GM21423 (cell line): ENCODE data around the gene LAMC1.

Source experiments
- ATAC-seq: cut with Tn5 transposase; IDR thresholded peaks from one replicate; pipeline ENCODE4 v1.9.1; 2021; ENCODE audit warnings: mild to moderate bottlenecking, moderate library complexity; ENCODE audit not compliant: unreplicated experiment

The LAMC1 gene

DNA sequence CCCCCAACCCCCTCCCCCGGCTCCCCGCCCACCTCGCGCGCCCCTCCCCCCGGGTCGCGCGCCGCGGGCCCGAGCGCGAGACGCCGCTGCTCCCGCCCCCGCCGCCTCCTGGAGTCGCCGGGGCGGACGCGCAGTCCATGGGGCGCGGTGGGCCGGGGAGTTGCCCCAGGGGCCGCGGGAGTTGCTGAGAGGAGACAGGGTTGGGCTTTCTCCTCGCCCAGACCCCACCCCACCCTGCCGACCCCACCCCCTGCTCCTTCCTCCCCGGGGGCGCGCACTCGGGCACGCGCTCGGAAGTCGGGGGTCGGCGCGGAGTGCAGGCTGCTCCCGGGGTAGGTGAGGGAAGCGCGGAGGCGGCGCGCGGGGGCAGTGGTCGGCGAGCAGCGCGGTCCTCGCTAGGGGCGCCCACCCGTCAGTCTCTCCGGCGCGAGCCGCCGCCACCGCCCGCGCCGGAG is at the start of gene LAMC1:
TSS of gene LAMC1 (plus strand) at position 275 of the 455 bp plus-strand sequence. CDS start 297 bp downstream, outside the sequence.
- peak; percentile 25 for ATAC-seq

DNA sequence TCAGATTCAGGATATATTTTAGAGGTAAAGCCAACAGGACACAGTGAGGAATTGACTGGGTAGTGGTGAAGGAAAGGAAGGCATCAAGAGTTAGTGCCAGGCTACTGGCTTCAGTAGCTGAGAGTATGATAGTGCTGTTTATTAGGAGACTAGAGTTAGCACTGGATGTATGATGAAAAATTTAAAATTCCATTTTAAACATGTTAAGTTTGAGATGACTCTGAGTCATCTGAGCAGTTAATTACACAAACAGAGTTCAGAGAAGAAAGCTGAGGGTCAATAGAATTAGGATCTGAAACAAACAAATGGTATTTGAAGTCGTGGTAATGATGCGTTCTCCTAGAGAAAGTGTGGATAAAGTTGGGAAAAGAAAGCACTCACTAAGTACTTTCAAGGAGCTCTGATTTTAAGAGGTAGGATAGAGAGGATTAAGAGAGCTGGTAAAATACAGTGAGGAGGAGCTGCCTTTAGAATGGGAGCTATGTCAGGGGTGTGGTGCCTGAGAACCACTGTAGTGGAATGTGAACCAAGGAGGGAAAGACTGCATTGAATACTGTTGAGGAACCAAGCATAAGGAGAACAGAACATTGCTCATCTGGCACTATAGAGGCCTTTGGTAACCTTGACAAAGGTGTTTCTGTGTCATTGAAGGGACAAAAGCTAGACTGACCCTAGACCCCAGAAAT is 48.6 kb upstream of the LAMC1 start:
- no peak for ATAC-seq

DNA sequence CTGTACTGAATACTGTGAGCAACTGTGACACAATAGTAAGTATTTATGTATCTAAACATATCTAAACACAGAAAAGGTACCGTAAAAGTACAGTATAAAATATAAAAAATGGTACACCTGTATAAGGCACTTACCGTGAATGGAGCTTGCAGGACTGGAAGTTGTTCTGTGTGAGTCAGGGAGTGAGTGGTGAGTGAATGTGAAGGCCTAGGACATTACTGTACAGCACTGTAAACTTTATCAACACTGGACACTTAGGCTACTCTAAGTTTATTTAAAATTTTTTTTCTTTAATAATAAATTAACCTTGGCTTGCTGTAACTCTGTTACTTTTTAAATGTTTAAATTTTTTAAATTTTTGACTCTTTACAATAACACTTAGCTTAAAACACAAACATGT is 45.7 kb upstream of the LAMC1 start:
- ATAC-seq = no peak

DNA sequence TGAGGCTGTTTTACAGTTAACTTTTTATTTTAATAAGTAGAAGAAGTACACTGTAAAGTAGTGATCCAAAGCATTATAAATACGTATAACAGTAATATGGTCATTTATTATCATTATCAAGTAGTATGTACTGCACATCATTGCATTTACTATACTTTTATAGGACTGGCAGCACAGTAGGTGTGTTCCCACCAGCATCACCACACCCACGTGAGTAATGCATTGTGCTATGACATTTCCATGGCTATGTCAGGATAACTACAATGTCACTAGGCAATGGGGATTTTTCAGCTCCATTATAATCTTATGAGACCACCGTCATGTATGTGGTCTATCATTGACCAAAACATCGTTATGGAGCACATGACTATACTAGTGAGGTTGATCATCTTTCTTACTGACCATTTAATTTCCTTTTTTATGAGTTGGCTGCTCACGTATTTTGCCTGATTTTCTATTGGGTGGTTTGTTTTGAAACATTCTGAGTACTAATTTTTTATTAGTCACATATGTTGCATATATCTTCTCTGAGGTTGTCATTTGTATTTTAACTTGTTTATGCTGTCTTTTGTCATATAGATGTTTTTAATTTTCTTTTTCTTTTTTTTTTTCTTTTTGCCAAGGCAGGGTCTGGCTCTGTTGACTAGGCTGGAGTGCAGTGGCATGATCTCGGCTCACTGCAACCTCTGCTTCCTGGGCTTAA is 44.9 kb upstream of the LAMC1 start:
- no peak for ATAC-seq

DNA sequence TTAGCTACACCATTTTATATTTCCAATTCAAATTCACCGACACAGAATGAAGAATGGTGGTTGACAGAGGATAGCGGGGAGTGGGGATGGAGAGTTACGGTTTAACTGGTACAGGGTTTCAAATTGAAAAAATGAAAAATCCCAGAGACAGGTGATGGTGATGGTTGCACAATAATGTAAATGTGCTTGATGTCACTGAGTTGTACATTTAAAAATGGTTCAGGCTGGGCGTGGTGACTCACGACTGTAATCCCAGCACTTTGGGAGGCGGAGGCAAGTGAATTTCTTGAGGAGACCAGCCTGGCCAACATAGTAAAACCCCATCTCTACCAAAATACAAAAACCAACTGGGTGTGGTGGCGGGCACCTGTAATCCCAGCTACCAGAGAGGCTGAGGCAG is 39.1 kb upstream of the LAMC1 start:
- no peak for ATAC-seq

DNA sequence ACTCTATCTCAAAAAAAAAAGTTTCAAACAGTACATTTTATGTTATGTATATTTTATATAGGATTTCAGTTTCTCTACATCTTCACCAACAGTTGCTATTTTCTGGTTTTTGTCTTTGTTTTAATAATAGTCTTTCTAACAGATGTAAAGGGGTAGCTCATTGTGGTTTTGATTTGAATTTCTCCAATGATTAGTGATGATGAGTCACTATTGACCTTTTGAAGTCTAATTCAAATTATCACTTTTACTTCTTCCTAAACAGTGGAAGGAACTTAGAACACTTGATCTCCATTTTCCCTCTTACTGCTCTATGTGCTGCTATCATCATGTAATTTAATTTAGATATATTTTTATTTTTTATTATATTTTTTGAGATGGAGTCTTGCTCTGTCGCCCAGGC is 38.6 kb upstream of the LAMC1 start:
- ATAC-seq = no peak

DNA sequence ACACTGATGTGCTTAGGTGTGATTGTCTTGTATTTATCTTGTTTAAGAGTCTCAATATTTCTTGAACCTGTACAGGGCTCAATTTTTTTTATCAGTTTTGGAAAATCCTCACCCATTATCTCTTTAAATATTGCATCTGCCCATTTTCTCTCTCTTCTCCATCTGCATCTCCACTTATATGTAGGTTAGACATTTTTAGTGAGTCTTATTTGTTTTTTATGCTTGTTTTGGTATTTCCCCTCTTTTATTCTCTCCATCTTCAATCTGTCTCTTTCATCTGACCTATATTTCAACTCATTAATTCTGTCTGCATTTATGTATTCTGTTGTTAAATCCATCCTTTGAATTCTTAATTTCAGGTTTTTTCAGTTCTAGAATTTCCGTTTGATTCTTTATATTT is 37.3 kb upstream of the LAMC1 start:
- no peak for ATAC-seq

DNA sequence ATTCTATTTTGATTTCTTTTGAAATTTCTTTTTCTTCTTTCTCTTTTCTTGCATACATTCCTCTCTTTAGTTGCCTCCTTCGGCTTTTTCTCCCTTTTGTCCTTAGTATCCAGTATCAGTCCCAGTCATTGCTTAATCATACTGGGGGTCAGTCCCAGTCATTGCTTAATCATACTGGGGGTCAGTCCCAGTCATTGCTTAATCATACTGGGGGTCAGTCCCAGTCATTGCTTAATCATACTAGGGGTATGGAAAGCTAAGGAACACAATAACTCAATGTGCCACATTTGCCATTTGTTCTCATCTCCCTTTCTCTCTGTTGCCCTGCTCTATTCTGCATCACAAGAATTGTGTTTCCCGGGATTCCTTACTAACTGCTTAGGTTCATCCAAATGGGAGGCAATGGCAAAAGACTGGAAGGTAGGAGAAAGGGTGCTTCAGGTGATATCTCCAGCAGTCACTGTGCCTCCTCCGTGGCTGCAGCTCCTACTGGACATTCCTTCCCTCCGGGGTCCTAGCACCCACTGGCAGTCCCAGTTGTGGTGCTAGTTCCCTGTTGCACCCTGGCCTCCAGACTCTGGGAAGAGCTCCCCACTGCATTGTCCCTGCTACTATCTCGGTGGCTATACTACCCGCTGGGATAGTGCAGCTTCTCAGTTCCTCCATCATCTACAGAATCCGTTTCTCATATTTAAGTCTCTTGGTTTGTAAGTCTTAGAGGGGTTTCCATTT is 32.6 kb upstream of the LAMC1 start:
- no peak for ATAC-seq

DNA sequence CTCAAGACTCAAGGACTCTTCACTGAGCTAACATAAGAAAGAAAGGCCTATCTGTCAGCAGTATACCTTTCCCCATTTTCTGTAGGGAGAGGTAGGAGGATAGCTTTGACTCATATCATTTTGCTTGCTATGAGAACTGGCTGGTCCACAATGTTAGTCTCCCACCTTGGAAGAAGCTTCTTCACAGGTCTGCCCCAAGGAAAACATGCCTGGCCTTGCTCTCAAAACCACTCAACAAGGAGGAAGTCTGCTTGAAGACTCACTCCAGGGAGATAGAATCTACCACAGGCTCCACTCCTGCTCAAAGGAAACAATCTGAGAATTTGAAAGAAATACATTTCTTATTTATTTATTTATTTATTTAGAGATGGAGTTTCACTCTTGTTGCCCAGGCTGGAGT is 29.5 kb upstream of the LAMC1 start:
- ATAC-seq = no peak

DNA sequence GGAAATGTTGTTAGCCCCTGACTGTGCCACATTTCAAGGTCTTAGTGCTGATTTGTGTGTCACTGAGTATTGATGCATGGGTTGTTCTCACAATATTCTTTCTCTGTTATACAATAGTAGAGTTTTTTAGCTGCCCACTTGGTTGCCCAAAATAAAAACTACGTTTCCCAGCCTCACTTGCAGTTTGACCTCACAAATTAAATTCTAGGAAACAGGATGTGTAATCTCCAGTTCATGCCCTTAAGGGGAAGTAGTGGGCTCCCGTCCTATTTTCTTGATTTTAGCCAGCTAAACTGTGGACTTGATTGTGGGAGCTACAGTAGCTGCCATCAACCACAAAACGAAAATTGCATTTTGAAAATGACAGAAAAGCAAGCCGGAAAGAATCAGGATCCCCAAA is 27.3 kb upstream of the LAMC1 start:
- no peak for ATAC-seq

DNA sequence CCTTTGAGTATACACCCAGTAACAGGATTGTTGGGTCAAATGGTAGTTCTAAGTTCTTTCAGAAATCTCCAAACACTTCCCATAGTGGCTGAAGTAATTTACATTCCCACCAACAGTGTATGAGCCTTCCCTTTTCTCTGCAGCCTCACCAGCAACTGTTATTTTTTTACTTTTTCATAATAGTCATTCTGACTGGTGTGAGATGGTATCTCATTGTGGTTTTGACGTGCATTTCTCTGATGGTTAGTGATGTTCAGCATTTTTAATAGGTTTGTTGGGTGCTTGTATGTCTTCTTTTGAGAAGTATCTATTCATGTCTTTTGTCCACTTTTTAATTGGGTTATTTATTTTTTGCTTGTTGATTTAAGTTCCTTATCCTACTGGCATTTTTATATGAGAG is 26.4 kb upstream of the LAMC1 start:
- ATAC-seq = no peak

DNA sequence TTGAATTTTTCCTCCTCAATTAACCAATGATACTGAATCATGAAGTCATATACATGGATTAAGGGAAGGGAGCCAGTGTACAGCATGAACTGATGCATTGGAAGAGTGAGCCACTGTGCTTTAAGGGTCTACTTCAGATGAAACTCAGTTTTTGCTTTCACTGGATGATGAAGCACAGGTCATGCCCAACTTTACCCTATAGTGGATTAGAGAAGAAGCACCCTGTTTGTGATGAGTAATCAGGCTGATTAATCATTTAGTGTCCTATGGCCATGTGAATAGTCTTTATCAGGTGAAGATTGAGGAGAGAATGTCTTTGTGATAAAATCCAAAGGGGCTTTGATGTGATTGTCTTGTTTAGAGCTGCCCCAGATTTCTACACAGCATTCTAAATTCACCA is 24.7 kb upstream of the LAMC1 start:
- no peak for ATAC-seq

DNA sequence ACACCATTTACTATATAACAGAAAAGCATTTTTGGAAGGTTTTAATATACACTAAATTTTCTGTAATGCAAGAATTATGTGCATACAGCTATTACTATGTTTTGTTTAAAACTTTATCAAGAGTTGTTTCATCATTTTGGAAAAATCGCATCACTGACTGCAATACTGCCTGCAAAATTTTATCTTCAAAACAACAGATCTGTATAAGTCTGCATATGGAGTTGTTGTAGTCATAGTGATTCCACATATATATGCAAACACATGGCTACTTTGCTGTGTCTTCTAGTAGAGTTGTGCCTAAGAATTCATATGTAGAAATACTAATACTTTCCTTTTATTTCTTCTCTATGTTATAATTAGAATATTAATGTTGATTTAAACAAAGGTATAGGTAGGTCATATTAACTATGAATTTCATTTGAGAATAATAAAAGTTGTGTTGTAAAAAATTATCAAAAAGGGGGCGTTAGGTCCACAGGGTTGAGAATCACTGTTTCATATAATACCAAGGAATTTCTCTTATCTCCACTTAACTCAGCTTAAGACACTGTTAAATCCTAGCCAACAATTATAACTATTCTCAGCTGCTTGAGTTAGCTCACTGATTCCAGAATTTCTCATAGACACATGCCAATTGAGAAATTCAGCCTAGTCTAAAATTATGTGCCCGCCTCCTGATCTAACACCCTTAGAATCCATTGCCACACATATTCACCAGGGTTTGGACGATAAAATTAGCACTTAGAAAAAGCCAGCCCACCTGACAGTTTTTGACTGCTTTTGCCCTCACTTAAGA is 22.9 kb upstream of the LAMC1 start:
- no peak for ATAC-seq

DNA sequence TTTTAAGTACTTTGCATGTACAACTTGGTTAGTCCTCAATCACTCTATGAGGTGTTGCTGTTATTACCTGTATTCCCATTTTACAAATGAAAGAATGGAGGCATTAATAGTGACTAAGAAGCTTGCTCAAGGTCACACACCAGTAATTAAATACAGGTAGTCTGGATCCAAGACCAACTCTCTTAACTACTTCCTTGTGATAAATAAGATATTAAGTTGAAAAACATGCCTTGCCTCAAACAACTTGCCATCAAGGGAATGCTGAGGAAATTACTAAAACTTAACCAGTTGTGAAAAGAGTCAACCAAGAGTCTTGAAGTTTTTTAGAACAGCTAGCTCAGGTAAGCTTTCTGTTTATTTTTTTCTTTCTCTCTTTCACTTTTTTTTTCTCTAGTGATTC is 21.0 kb upstream of the LAMC1 start:
- no peak for ATAC-seq

DNA sequence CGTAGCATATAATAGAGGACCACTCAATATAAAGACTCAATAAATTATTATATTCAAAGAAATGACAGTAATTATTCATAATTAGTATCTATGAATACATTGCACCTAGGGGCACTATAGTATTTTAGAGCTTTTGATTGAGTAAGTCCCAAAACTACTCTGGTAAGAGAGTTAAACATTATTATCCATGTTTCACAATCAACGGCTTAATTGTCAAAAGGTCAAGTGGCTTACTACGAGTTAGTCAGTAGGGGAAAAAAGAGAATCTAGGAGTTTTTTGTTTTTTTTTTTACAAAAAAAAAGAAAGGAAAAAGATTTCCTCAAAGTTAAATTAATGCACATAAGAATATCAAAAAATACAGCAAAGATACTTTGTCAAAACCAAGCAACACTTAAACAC is 20.4 kb upstream of the LAMC1 start:
- no peak for ATAC-seq

DNA sequence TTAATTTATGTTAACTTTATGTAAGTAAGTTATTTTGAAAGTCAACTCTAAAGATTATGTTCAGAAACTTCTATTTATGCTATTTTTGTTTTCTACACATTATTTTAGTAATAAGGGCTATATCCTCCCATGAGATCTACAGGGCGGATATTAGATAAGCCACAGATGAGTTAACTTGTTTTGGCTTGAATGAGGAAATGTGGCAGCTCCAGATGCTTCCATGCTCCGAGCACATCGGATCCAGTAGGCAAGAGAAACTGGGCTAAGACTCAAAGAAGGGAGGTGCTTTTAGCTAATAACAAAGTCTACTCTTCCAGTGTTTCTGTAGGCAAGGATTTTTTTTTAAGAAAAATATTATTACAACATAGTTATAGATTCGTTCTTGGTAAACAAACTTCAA is 20.0 kb upstream of the LAMC1 start:
- no peak for ATAC-seq

DNA sequence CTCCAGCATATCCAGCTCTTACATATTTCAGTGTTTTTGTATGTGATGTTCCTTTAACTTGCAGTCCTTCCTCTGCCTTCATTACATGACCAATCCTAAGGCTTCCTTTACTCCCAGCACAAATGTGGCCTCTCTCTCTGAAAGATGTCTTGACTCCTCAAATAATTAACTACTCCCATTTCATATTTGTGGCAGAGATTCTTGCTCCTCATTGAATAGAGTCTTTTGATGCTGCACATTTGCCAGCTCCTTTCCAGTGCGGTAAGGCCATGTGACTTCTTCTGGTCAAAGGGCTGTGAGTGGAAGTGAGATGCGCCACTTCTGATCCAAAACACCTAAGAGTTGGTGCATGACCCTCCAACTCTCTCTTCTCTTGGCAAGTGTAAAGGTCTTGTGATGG is 19.1 kb upstream of the LAMC1 start:
- no peak for ATAC-seq

DNA sequence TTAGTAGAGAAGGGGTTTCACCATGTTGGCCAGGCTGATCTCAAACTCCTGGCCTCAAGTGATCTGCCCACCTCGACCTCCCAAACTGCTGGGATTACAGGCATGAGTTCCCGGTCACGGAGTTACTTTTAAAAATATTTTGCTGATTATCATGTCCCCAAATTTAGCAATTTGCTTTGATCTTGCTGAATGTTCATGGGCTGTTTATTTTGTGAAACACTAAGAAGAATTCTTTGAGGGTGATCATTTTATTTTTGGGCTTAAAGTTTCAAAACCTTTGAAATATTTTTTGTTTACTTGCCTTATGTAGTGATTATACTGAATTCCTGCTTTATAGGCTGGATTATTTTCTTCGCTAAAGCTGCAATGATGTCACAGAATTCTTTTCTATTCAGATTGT is 11.4 kb upstream of the LAMC1 start:
- no peak for ATAC-seq

DNA sequence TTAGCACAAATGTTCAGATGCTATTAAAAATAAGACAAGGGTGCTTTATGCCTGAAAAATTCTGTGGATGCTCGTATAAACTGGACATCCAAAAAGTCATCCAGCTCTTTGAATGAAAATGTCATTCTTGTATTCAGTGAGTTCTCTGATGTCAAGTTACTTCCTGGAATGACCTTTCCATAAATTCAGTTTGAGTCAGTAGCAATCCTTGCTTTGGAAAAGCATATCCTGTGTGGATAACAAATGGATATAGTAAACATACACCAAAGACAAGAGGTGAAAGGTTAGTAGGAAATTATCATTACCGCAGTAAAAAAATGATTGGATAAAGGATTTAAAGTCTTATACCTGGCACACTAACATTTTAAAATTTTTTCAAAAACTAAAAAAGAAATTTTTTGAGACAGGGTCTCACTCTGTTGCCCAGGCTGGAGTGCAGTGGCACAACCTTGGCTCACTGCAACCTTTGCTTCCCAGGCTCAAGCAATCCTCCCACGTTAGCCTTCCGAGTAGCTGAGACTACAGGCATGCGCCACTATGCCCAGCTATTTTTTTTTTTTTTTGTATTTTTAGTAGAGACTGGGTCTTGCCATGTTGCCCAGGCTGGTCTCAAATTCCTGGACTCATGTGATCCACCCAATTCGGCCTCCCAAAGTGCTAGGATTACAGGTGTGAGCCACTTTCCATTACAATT is 10.8 kb upstream of the LAMC1 start:
- ATAC-seq = no peak

DNA sequence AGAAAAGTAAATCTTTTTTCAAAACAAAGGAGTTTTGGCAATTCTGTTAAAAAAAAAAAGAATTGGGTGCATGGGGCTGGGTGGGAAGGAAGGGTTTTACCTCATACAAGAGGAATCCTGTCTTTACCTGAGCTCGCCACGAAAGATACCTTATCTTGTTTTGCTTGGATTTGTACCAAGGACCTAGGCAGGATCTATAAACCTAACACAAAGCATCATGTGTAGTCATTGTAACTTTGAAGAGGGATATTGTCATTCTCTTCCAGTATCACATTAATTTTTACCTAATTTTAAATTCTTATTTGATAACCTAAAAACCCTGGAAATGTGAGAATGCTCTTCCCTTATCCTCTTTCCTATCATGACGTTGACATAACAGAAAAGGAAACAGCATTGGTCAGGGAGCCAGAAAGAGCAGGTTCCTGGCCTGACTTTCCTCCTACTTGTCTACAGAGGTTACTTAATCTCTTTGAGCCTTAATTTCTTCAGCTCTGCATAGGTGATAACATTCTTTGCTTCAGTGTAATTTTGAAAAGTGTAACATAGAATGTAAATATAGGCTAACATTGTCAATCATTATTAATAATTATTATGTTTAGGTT is 4.0 kb upstream of the LAMC1 start:
- ATAC-seq = no peak
